ENCODE results near the gene BCAP31.

DNA sequence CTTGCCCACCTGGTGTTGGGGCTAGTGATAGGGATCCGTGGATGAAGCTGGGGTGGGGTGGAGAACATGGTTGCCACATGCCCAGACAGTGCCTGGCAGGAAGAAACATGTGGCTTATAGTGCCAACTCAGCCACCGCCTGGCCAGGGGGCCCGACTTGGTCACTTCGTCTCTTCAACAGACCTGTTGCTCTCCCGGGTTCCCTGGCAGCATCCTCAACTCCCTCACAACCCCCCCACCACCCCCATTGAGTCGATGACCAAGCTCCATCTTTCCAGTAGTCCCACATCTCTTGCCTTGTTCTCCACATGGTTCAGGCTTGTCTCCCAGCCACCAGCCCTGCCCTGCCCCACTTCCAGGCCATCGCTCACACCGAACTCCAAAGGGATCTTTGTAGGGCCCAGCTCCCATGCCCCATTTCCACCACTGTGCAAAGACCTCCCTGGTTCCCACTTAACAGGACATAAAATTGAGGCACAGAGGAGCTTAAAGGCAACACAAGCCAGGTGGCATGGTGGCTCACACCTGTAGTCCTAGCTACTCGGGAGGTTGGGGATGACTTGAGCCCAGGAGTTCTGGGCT, 58.4 kb downstream of the BCAP31 start:
- TF ChIP-seq POLR2A (IDR thresholded peaks at IDR 0.05) (no peak), CTCF (IDR thresholded peaks at IDR 0.05) (no peak), POLR2AphosphoS5 (IDR thresholded peaks at IDR 0.05) (no peak), EP300 (IDR thresholded peaks at IDR 0.05) (no peak)
